ENCODE results near the gene VIM.

DNA sequence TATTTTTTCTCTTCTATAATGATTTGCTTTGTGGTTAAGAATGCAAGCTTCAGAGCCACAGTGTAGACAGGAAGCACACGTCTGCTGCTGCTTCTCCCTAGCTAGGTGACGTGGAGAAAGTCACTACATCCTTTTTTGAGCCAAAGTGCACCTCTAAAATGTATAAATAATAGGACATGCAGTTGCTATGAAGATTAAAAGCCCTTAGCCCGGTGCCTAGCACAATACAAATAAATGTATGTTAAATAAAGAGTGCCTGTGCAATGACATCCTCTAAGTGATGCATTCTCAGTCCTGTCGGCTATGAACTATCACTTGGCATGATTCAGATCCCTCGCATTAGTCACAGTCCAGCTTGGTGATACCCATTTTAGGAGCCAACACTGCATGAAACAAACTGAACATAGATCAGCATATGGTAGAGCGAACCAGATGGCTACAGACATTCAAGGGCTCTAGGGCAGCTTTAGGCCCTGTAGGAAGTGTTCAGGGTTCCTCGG lies 21.8 kb upstream of the VIM start:
- TF ChIP-seq POLR2A (IDR thresholded peaks at IDR 0.05) = no peak
- TF ChIP-seq CTCF (IDR thresholded peaks at IDR 0.05 in 8 of 11, conservative IDR thresholded peaks at IDR 0.05 in 3 of 11) = no peak
- TF ChIP-seq POLR2AphosphoS5 (IDR thresholded peaks at IDR 0.05) = no peak
